ENCODE data around the gene ME2.
A peak's percentile ranks its signal among the peaks of the same experiment; 100 is the strongest.
"Not testable (repeated sequence)": the region's sequence is repeated elsewhere in the genome, so short reads cannot be mapped to it uniquely, and the experiment has no call there.

ME2 gene

GRCh38 chr18:50878345-50879301, at the start of gene ME2:
Gene ME2 (plus strand): TSS chr18:50879118. CDS start chr18:50895821, 16,703 bp downstream.
- peak; percentile 91 for DNase-seq

GRCh38 chr18:50829644-50830043, 49.3 kb upstream of the ME2 start:
- DNase-seq, result no peak

GRCh38 chr18:50830544-50830943, 48.4 kb upstream of the ME2 start:
- DNase-seq, result no peak

- DNase-seq, result no peak
Measured at GRCh38 chr18:50832754-50833153, 46.2 kb upstream of the ME2 start.

- not testable (repeated sequence) for DNase-seq
Measured at GRCh38 chr18:50833496-50833895, 45.4 kb upstream of the ME2 start.

- no peak for DNase-seq
Measured at GRCh38 chr18:50836521-50836957, 42.4 kb upstream of the ME2 start.

- no peak for DNase-seq
Measured at GRCh38 chr18:50839341-50839740, 39.6 kb upstream of the ME2 start.

GRCh38 chr18:50839996-50840395, 38.9 kb upstream of the ME2 start:
- DNase-seq, result no peak

- no peak for DNase-seq
Measured at GRCh38 chr18:50842846-50843245, 36.1 kb upstream of the ME2 start.

GRCh38 chr18:50844554-50844953, 34.4 kb upstream of the ME2 start:
- no peak for DNase-seq

- no peak for DNase-seq
Measured at GRCh38 chr18:50844960-50845359, 34.0 kb upstream of the ME2 start.

- no peak for DNase-seq
Measured at GRCh38 chr18:50847192-50847591, 31.7 kb upstream of the ME2 start.

- DNase-seq, result no peak
Measured at GRCh38 chr18:50848061-50848551, 30.8 kb upstream of the ME2 start.

- DNase-seq, result no peak
Measured at GRCh38 chr18:50848991-50849390, 29.9 kb upstream of the ME2 start.

- DNase-seq, result no peak
Measured at GRCh38 chr18:50849419-50849821, 29.5 kb upstream of the ME2 start.

GRCh38 chr18:50850307-50851065, 28.4 kb upstream of the ME2 start:
- no peak for DNase-seq

GRCh38 chr18:50853863-50854271, 25.1 kb upstream of the ME2 start:
- DNase-seq, result no peak

GRCh38 chr18:50855976-50856757, 22.8 kb upstream of the ME2 start:
- DNase-seq, result no peak

GRCh38 chr18:50857166-50857565, 21.8 kb upstream of the ME2 start:
- not testable (repeated sequence) for DNase-seq

GRCh38 chr18:50857694-50858093, 21.2 kb upstream of the ME2 start:
- DNase-seq, result no peak

GRCh38 chr18:50859793-50860555, 18.9 kb upstream of the ME2 start:
- DNase-seq, result no peak

- DNase-seq, result no peak
Measured at GRCh38 chr18:50861617-50862016, 17.3 kb upstream of the ME2 start.
